Measurements from ENCODE around the gene PTEN.

Gene PTEN

GRCh38 chr10:87983716-87984115 lies 120.3 kb downstream of the PTEN start:
- TF ChIP-seq JUND (IDR thresholded peaks at IDR 0.05; ENCODE audit: low read depth) = no peak
- no peak for DNase-seq (ENCODE audit: low read depth in 1 of 2, low spot score in 1 of 2)
- in situ Hi-C loops (cut with HindIII; ENCODE audit: low pct_unique_long_range_greater_than_20kb, low sequenced_read_pairs) = no loop called here

GRCh38 chr10:87987206-87987605 lies 123.8 kb downstream of the PTEN start:
- DNase-seq (ENCODE audit: low read depth in 1 of 2, low spot score in 1 of 2) = no peak
- no peak for TF ChIP-seq JUND (IDR thresholded peaks at IDR 0.05; ENCODE audit: low read depth)
- in situ Hi-C loops (cut with HindIII; ENCODE audit: low pct_unique_long_range_greater_than_20kb, low sequenced_read_pairs) = no loop called here

GRCh38 chr10:87991946-87992345 lies 128.5 kb downstream of the PTEN start:
- DNase-seq (ENCODE audit: low read depth in 1 of 2, low spot score in 1 of 2) = no peak
- in situ Hi-C loops (cut with HindIII; ENCODE audit: low pct_unique_long_range_greater_than_20kb, low sequenced_read_pairs) = no loop called here
- no peak for TF ChIP-seq JUND (IDR thresholded peaks at IDR 0.05; ENCODE audit: low read depth)

GRCh38 chr10:88004451-88004850 lies 141.0 kb downstream of the PTEN start:
- no peak for DNase-seq (ENCODE audit: low read depth in 1 of 2, low spot score in 1 of 2)
- TF ChIP-seq JUND (IDR thresholded peaks at IDR 0.05; ENCODE audit: low read depth) = no peak
- in situ Hi-C loops (cut with HindIII; ENCODE audit: low pct_unique_long_range_greater_than_20kb, low sequenced_read_pairs) = no loop called here

GRCh38 chr10:88006261-88006660 lies 142.8 kb downstream of the PTEN start:
- in situ Hi-C loops (cut with HindIII; ENCODE audit: low pct_unique_long_range_greater_than_20kb, low sequenced_read_pairs) = no loop called here
- no peak for DNase-seq (ENCODE audit: low read depth in 1 of 2, low spot score in 1 of 2)
- no peak for TF ChIP-seq JUND (IDR thresholded peaks at IDR 0.05; ENCODE audit: low read depth)

- no peak for DNase-seq (ENCODE audit: low read depth in 1 of 2, low spot score in 1 of 2)
- in situ Hi-C loops (cut with HindIII; ENCODE audit: low pct_unique_long_range_greater_than_20kb, low sequenced_read_pairs) = no loop called here
- TF ChIP-seq JUND (IDR thresholded peaks at IDR 0.05; ENCODE audit: low read depth) = no peak
Measured at GRCh38 chr10:88008866-88009470, 145.5 kb downstream of the PTEN start.

GRCh38 chr10:88012641-88013040 lies 149.2 kb downstream of the PTEN start:
- no peak for DNase-seq (ENCODE audit: low read depth in 1 of 2, low spot score in 1 of 2)
- no peak for TF ChIP-seq JUND (IDR thresholded peaks at IDR 0.05; ENCODE audit: low read depth)
- in situ Hi-C loops (cut with HindIII; ENCODE audit: low pct_unique_long_range_greater_than_20kb, low sequenced_read_pairs) = no loop called here

- in situ Hi-C loops (cut with HindIII; ENCODE audit: low pct_unique_long_range_greater_than_20kb, low sequenced_read_pairs) = no loop called here
- DNase-seq (ENCODE audit: low read depth in 1 of 2, low spot score in 1 of 2) = no peak
- TF ChIP-seq JUND (IDR thresholded peaks at IDR 0.05; ENCODE audit: low read depth) = no peak
Measured at GRCh38 chr10:88017781-88018180, 154.4 kb downstream of the PTEN start.

- in situ Hi-C loops (cut with HindIII; ENCODE audit: low pct_unique_long_range_greater_than_20kb, low sequenced_read_pairs) = no loop called here
- DNase-seq (ENCODE audit: low read depth in 1 of 2, low spot score in 1 of 2) = no peak
- no peak for TF ChIP-seq JUND (IDR thresholded peaks at IDR 0.05; ENCODE audit: low read depth)
Measured at GRCh38 chr10:88019753-88020152, 156.3 kb downstream of the PTEN start.
